NCI-H69 (cell line): ENCODE measurements around the gene APOL3.
A peak's percentile ranks its signal among the peaks of the same experiment; 100 is the strongest.
"Not testable (repeated sequence)": the region's sequence is repeated elsewhere in the genome, so short reads cannot be mapped to it uniquely, and the experiment has no call there.

ENCODE experiments used
- DNase-seq: peaks from one replicate; lab custom pipeline; 2025; lab: John Stamatoyannopoulos, UW

Gene APOL3, protein sequence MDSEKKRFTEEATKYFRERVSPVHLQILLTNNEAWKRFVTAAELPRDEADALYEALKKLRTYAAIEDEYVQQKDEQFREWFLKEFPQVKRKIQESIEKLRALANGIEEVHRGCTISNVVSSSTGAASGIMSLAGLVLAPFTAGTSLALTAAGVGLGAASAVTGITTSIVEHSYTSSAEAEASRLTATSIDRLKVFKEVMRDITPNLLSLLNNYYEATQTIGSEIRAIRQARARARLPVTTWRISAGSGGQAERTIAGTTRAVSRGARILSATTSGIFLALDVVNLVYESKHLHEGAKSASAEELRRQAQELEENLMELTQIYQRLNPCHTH

GRCh38 chr22:36160499-36160942 is at the start of gene APOL3:
Gene APOL3 (minus strand): TSS chr22:36160755. CDS start chr22:36149055, 11,700 bp downstream.
- DNase-seq = no peak

DNA sequence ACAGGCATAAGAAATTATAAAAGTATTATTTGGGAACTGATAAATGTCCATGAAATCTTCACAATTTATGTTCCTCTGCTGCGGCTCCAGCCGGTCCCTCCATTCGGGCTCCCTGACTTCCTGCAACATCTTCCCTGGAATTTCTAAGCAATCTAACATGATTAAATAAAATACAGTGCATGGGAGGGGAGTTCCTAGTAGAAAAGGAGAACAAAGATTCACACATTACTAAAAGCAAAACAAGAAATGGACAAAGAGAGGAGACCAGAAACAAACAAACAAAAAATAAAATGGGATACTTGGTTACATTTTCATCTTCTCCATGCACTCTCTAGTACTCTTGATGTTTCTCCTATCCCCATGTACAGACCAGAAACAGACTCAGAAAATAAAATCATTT is 49.7 kb upstream of the APOL3 start:
- no peak for DNase-seq

DNA sequence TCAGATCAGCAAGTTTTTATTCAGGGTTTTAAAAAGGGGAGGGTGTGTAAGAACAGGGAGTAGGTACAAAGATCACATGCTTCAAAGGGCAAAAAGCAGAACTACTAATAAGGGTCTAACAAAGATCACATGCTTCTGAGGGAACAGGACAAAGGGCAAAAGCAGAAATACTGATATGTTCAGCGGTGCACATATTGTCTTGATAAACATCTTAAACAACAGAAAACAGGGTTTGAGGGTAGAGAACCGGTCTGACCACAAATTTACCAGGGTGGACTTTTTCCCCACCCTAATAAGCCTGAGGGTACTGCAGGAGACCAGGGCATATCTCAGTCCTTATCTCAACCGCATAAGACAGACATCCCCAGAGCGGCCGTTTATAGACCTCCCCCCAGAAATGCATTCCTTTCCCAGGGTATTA is 48.9 kb upstream of the APOL3 start:
- DNase-seq = not testable (repeated sequence)

DNA sequence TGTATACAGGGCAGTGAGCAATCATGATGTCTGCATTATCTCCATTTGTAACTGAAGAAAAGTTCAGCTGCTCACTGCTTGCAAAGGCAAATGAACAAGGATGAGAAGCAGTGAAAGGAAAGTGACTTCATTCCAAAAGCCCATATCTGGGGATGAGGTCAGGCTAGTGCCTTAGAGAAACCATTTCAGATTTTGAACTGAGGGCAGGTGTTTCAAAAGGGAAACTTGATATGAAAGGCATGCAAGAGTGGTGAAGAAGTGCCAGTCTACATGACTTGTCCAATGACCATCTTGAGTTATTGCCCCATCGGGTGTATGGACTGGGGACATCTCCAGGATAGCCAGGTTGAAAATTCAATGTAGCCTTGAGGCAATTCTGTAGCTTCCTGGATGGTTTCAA is 48.4 kb upstream of the APOL3 start:
- no peak for DNase-seq

DNA sequence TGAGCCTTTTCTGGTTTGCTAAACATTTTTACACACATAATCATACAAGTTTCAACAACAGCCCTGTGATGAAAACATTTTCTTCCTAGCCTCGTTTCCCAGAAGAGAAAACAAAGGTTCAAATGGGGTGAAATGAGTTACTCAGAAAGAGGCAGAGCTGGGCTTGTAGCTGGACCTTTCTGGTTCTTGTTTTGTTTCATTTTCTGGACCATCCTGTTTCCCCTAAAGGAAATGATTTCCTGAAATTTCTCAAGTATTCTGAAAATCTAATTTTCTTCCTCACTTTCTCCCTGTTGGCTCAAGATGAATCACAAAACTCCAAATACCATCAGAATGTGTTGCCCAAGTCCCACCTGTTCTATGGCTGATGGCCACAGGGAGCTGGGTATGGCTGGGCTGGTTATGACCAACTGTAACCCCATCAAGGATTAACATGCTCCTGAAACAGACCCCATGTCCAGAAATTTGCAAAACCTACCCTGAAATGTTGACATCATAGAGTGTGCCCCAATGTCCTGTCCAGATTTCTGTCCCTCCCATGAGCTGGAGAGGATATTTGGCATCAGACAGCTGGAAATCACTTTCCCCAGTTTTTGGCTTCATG is 47.7 kb upstream of the APOL3 start:
- DNase-seq = no peak

DNA sequence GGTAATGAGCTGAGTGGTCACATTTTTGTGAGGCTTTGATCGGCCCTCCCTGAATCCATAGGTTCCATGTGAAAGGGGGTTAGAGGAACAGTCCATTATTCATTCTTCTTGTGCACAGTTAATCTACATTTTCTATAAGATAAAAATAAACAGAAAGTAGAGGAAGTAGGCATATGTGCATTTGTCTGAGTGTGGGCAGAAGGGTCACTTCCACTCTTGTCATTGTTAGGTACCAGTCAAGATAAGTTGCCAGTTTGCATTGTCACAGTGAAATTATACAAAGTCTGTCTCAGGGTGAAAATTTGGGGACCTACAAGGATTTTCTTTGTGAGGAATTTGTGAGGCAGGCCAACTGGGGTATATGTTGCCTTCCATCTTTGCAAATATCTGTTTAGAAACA is 45.7 kb upstream of the APOL3 start:
- no peak for DNase-seq

- not testable (repeated sequence) for DNase-seq
Measured at GRCh38 chr22:36205573-36205972, 45.0 kb upstream of the APOL3 start.

DNA sequence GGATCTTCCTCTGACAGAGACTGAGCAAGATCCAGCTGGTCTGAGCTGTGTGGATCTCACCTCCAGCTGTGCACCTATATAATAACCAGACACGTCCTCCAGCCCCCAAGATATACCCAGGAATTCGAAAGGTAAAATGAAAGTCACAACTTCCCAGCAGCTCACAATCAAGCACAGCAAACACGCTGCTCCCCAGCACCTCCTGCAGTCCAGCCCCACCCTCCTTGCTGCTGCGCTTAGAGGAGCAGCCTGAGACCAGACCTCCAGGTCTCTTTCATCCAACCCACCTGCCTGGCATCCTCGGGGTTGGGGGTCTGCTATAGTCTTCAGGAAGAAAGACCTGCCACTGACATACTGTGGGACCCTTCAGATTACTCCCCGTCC is 44.1 kb upstream of the APOL3 start:
- DNase-seq = peak; percentile 15

GRCh38 chr22:36204001-36204631 is 43.6 kb upstream of the APOL3 start:
- no peak for DNase-seq

- DNase-seq = peak; percentile 62
Measured at GRCh38 chr22:36203441-36203840, 42.9 kb upstream of the APOL3 start.

DNA sequence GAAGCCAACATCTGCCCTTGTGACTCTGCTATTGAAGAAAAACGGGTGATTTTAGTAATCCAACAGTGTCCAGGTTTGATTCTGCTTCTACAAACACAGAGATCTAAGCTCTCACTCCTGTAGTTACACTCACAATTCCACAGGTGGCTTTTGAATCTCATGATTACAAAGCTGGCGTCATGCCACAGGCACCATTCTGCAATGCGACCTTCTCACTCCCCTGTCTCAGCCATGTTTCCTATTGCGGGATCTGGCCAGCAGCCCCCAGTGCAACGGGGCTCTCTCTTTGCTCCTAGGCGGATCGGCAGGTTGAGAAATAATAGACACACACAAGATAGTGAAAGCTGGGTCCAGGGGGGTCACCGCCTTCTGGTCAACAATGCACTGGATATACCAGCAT is 42.4 kb upstream of the APOL3 start:
- peak; percentile 90 for DNase-seq

DNA sequence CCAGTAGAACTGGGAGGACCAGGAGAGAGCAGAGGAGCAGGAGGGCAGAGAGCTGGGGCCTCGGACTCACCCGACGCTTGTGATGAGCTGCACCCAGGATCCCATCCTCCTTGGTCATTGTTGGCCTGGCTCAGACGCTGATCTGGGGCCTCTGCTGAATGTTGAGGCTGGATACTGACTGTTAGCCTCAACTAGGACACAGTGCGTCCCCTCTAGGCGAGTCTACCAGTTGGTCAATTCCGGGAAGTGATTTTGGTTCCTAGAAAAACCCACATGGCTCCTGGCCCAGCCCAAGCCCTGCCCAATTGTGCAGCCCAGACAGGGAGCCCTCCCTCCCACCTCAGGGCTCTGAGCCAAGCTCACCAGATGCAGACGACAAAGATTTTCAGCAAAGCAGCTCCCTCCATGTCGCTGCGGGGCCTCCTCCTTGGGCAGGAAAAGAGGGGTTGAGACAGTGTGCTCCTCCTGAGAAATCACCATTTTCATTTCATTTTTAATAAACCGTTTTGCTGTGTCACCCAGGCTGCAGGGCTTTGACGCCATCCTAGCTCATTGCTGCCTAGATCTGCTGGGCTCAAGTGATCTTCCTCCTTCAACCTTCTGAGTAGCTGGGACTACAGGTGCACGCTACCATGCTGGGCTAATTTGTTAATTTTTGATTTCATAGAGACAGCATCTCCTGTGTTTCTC is 41.2 kb upstream of the APOL3 start, which contains the start of gene APOL4:
TSS of gene APOL4 (minus strand) at position 180 of the 690 bp plus-strand sequence. CDS start at position 105, 75 bp downstream.
- DNase-seq = peak; percentile 88

GRCh38 chr22:36201025-36201424 is 40.5 kb upstream of the APOL3 start:
- DNase-seq = not testable (repeated sequence)

DNA sequence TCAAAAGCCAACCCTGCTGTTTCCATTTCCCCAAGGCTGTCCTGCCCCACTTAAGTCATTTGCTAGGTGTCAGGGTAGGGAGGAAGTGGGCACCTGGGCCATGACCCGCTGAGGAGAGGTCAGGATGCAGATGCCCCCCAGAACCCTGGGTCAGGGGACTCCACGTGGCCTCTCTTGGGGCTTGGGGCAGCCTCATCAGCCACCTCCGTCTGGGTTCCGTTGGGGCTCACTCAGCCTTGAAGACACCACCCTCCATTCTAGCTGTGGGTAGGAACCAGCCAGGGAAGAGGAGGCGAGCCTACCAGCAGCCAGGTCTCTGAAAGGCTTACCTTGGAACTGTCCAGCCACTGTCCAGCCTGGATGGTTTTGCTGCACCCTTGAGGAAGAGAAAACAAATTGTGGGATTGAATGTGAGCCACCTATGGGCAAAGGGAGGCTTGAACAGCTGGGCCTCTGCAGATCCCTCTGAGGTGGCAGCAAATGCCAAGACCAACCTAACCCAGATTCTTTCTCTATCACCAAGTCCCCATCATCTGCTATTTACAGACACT is 38.5 kb upstream of the APOL3 start:
- no peak for DNase-seq

- no peak for DNase-seq
Measured at GRCh38 chr22:36198536-36198935, 38.0 kb upstream of the APOL3 start.

DNA sequence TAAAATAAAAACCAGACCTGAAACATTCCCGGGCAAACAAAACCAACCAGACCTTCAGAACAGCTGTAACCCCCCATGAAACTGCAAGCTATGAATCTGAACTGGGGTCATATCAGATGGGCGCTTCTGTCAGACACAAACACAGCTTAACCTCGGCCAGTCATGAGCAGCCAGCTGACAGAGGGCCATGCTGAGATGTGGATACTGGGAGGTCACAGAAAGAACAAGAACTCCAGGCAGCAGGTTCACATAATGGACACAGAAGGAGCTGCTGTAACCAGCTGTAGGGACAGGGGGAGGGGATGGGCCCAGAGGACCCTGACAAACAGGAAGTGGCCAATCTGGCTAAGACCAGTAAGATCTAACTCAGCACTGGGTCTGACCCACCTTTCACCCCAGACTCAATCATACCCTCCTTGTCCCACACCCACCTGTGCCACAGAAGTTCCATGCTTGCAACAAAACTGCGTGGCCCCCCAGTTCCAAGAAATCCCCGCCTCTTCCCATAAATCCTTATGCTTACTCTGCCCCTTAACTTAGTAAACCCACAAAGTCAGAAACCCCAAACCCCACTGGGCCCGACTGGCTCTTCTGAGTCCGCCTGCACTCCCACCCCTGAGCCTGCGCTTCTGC is 37.1 kb upstream of the APOL3 start:
- DNase-seq = peak; percentile 74

DNA sequence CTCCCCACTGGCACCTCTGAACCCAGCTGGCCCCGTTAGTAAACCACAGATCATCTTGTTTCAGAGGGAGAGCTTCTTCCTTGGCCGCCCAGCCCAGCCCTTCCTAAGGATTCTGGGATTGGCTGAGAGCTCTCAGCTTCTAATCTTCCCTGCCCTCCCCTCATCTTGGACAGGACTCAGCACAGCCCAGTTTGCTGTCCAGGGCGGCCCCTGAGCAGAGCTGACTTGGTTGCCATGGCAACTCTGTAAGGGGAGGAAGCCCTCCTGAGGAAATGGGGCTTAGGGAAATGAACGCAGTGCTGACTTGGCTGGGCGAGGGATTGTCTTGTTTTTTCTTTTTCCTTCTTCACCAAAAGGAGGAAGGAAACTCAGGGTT is 36.5 kb upstream of the APOL3 start:
- DNase-seq = peak; percentile 91

DNA sequence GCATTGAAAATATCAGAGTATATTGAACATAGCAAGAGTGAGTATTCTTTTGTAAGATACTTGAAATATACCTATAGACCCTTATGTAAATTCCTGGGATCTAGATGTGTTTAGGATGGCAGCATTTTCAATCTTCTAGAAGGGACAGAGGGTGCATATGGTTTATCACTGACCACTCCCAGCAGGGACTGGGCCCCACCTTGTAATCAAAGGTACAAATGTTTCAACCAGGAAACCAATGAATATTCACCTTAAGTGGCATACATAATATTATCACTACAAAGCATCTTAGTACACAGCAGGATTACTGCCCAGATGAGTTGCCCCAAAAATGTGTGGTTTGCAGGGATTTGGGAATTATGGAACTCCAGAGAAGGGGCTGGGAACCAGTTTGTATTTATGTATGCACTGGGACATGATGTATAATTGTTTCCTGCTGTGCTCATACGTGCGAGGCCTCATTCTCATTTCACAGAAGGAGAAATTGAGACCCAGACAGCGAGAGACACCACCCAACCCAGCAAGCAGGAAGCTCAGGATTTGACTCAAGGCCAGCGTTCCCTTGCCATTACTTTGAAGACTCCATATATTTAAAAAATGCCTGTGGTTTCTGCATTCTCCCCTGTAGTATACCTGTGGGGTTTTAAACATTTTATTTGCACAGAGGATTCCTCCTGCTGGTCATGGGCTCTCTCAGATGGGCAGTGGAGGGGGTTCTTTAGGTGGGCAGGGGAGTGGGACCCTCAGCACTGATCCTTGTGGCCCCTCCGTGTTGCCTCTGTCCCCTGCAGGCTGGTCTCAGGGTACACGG is 35.9 kb upstream of the APOL3 start:
- peak; percentile 75 for DNase-seq

GRCh38 chr22:36194971-36195370 is 34.4 kb upstream of the APOL3 start:
- peak; percentile 81 for DNase-seq

DNA sequence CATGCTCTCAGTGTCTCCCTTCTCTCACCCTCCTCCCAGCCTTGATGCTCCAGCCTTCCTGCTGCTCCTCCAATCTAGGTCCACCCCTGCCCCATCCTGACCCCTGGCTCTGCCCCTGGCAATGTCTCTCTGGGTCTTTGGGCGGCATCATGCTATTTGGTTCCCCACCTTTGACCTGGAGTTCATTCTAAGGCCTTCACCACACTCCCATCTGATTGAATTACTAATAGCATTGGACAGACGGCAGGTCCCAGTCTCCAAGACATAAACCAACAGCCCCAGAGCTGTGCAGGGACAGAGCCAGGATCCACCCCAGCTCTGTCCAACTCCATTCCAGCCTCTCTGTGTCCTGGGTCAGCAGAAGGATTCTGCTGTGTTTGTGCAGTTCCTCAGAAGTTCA is 33.8 kb upstream of the APOL3 start:
- DNase-seq = no peak

DNA sequence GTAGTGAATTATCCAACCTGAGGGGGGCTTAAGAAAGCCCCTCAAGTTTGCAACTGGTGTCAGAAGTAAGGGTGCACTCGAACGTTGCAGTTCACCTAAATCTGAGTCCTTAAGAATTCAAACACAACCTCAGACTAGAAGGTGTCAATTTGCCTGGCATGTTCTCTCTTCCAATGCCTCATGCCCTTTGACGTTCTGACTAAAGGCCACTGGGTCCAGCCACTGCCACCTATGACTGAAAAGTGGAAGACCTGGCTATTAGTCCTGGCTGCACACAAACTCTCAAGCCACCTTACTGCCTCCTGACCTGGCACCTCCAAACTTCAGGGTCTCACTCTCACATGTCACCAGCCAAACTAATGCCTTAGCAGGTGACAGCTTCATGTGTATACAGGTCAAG is 33.0 kb upstream of the APOL3 start:
- DNase-seq = no peak
